ENCODE data around the gene TP73. TPM values are rescaled to one million over a fixed set of nuclear protein-coding genes. Genes with fewer than 3 reads are reported as not detected.

The TP73 gene
- total RNA-seq, 8 experiments from 2014 or later, result 0.27 to 2.0 (median 0.83) TPM

DNA sequence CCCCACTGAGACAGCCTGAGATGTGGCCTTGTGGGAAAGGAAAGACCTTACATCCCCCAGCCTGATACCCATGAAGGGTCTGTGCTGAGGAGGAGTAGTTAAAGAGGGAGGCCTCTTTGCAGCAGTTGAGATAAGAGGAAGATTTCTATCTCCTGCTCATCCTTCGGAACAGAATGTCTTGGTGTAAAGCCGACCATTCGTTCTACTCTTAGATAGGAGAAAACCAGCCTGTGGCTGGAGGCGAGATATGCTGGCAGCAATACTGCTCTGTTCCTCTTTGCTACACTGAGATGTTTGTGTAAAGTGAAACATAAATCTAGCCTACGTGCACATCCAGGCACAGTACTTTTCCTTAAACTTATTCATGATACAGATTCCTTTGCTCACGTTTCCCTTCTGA is 98.4 kb downstream of the TP73 start:
- H3K27ac ChIP-seq, result no peak overlapping the region
- ATAC-seq (replicated peaks in 6 of 8), result no peak
- WGBS, 10 experiments, result 17 to 77% (median 70%) methylated on average over 1 to 6 of the region's 6 CpGs; no CpG with 5 or more reads in 2 of the 10 experiments
- in situ Hi-C loops (cut with MboI; ENCODE audit: low pct_unique_long_range_greater_than_20kb in 2 of 9, low sequenced_read_pairs in 9 of 9, unreplicated experiment in 9 of 9), result no loop called here
- peaks cover 11 to 12% of the 10 kb centered on the region in 2 donors for H3K4me1 ChIP-seq (replicated peaks in 1 of 2)
- H3K4me3 ChIP-seq, result no peak overlapping the region

DNA sequence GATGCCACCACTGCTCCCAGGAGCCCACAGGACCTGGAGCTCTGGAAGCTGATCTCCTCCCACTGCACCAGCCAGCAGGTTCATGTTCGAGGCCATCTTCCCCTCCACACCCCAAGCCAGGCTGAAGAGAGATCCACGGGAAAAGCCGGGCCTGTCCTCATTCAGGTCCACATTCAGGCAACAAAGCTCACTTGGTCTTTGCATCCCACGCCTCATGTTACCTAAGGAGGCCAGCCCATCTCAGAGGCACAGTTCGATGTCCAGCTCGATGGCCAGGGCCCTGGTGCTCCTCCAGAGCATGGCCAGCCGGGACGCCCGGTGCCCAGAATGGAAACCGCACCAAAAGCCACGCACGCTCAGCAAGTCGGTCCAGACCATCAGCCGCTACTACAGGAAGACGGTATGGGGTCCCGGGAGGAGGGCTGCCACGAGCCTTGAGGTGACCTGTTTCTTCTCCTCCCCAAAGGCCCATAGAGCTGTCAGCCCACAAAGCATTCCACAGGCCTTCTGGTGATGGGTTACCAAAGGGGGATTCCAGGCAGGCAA is 100.2 kb downstream of the TP73 start, which contains the start of gene CCDC27:
Gene CCDC27, plus strand, starts transcription at position 51 of the 546 bp plus-strand sequence. Its CDS starts 32 bp downstream, at position 83.
- peaks cover 4% of the 10 kb centered on the region in 2 donors for H3K4me1 ChIP-seq (replicated peaks in 1 of 2)
- WGBS, 10 experiments, result 83 to 100% (median 91%) methylated on average over 1 to 13 of the region's 17 CpGs; no CpG with 5 or more reads in 4 of the 10 experiments
- no peak for ATAC-seq (replicated peaks in 6 of 8)
- in situ Hi-C loops (cut with MboI; ENCODE audit: low pct_unique_long_range_greater_than_20kb in 2 of 9, low sequenced_read_pairs in 9 of 9, unreplicated experiment in 9 of 9), result no loop called here
- no peak within 1 kb of the TSS for H3K4me3 ChIP-seq
- no peak within 1 kb of the TSS for H3K27ac ChIP-seq

DNA sequence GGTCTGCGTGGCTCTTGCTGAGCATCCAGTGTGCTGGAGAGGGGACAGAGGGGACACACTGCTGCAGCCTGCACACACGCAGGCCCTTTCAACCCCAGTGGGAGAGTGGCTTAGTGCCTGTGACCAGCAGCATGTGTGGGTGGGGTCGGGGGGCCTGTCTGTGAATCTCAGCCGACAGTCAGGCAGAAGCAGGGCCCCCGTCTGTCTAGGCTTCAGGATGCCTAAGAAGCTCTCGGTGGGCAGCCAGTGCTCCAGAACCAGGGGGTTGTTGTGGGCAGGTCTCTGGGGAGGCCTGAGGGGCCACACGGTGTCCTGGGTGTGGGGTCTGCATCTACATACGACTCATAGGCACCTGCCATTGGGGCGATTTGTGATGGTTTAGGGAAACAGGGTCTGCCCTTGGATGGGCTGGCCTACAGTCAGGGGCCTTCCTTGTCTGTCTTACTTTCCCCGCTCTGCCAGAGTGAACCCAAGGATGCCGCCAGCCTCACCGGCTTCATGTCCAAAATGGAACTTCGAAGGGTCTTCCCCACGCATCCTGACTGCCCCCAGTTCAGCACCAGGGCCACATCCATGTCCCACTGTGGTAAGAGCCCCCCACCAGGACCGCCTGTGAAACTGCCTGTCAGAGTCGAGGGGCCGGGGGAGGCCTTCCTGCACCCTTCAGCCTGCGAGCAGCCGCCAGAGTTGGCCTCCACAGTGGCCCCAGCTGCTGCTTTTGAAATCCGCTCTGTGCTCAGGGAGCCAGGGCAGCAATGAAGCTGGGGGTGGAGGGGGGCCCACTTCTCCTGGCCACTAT is 101.5 kb downstream of the TP73 start:
- Histone ChIP-seq H3K27ac (no peak overlapping the region), H3K4me1 (replicated peaks in 1 of 2) (no peaks in the 10 kb centered on the region), H3K4me3 (no peak overlapping the region)
- WGBS, 10 experiments, result 8 to 100% (median 80%) methylated on average over 1 to 17 of the region's 20 CpGs; no CpG with 5 or more reads in 3 of the 10 experiments
- in situ Hi-C loops (cut with MboI; ENCODE audit: low pct_unique_long_range_greater_than_20kb in 2 of 9, low sequenced_read_pairs in 9 of 9, unreplicated experiment in 9 of 9), result no loop called here
- no peak for ATAC-seq (replicated peaks in 6 of 8)

DNA sequence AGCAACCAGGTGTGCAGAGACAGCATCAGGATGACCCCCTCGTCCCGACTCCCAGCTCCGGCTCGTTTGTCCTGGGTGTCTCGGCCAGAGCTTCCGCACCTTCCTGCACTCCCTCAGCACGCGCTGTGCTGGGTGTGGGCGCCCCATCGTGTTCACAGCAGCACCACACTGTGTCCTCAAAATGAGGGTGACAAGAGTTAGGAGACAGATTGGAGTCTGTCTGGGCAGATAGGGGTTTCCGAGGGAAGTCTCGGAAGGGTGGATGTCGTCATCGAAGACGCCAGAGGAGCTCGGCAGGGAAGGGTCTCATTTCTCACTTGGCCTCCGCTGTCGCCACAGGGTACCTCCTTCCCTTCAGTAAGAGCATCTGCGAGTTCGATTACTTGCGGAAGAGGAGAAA is 104.1 kb downstream of the TP73 start:
- ATAC-seq (replicated peaks in 6 of 8), result no peak
- in situ Hi-C loops (cut with MboI; ENCODE audit: low pct_unique_long_range_greater_than_20kb in 2 of 9, low sequenced_read_pairs in 9 of 9, unreplicated experiment in 9 of 9), result no loop called here
- peak overlapping the region in 1 of 2 donors; percentile 26 for H3K27ac ChIP-seq
- 10 to 85% (median 79%) methylated on average over 4 to 20 of the region's 21 CpGs; no CpG with 5 or more reads in 2 of the 10 experiments for WGBS, 10 experiments
- no peaks in the 10 kb centered on the region for H3K4me1 ChIP-seq (replicated peaks in 1 of 2)
- H3K4me3 ChIP-seq, result no peak overlapping the region

DNA sequence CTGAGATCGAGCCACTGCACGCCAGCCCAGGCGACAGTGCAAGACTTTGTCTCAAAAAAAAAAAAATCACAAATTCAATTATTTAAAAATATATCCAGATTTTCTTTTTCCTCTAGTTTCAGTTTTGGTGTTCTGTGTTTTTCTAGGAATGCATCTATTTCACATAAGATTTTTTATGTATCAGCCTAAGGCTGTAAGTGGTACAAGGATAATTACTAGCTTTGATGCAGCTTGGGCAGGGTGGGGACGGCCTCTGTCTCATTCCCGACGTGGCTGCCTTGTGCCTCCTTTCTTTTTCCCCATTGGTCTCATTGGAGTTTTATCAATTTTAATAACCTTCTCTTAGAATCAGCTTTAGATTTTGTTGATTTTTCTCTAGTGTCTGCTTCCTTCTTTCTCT is 106.8 kb downstream of the TP73 start:
- H3K4me1 ChIP-seq (replicated peaks in 1 of 2), result no peaks in the 10 kb centered on the region
- H3K27ac ChIP-seq, result no peak overlapping the region
- 0 to 100% (median 82%) methylated on average over 3 to 6 of the region's 6 CpGs for WGBS, 10 experiments
- in situ Hi-C loops (cut with MboI; ENCODE audit: low pct_unique_long_range_greater_than_20kb in 2 of 9, low sequenced_read_pairs in 9 of 9, unreplicated experiment in 9 of 9), result no loop called here
- H3K4me3 ChIP-seq, result no peak overlapping the region
- peak in 2 of 8 experiments; percentile 72 to 80 for ATAC-seq (replicated peaks in 6 of 8)

DNA sequence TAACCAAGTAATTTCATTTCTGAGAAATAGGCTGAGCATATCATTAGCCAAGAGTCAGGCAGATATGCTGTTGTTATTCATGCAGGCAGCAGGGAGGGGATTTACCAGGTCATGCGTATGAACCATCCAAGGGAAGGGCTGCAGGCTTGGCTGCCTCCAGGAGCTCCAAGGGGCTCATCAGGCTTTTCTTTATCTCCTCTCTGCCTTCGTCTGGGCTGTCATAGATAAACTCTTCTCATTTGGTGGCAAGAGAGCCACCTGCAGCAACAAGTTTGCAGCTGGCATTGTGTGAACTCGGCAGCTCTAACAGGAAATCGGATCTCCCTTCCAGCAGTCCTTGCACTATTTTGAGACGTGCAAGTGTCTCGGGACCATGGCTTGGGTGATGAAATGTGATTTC is 107.5 kb downstream of the TP73 start:
- Histone ChIP-seq H3K27ac (no peak overlapping the region), H3K4me3 (no peak overlapping the region), H3K4me1 (replicated peaks in 1 of 2) (no peaks in the 10 kb centered on the region)
- WGBS, 10 experiments, result 18 to 100% (median 61%) methylated on average over 1 to 6 of the region's 6 CpGs
- in situ Hi-C loops (cut with MboI; ENCODE audit: low pct_unique_long_range_greater_than_20kb in 2 of 9, low sequenced_read_pairs in 9 of 9, unreplicated experiment in 9 of 9), result no loop called here
- ATAC-seq (replicated peaks in 6 of 8), result peak in 2 of 8 experiments; percentile 84 to 87

DNA sequence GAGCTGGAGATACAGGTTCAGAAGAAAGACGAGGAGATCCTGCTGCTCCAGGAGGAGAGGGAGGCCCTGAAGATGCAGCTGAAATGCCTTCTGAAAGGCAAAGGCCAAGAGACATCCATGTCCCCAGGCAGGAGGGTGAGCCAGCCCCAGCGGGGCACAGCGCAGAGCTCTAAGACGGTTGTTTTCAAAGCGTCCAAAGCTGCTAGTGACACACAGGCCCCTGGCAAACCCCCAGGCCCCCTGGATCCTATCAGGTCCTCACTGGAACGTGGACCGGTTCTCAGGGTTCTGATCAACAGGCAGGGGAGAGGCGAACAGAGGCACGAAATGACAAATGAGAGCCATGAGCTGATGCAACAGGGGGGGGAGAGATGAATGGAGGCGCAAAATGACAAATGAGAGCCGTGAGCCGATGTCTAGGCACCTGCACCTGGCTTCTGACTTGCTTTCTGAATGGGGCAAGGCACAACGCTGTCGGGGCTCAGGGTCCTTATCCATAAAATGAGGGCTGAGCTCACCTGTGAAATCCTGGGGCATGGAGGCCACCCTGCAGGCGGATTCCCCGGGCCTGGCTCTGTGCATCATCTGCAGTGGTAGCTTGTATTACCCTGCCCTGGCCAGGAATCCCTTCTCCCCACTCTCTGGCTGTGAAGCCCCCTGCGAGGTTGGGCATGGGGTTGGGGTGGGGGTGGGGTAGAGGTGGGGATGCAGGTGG is 109.1 kb downstream of the TP73 start:
- in situ Hi-C loops (cut with MboI; ENCODE audit: low pct_unique_long_range_greater_than_20kb in 2 of 9, low sequenced_read_pairs in 9 of 9, unreplicated experiment in 9 of 9), result no loop called here
- no peaks in the 10 kb centered on the region for H3K4me1 ChIP-seq (replicated peaks in 1 of 2)
- WGBS, 10 experiments, result 40 to 100% (median 74%) methylated on average over 1 to 13 of the region's 17 CpGs; no CpG with 5 or more reads in 1 of the 10 experiments
- no peak overlapping the region for H3K4me3 ChIP-seq
- ATAC-seq (replicated peaks in 6 of 8), result peak in 2 of 8 experiments; percentile 10 to 22
- no peak overlapping the region for H3K27ac ChIP-seq

DNA sequence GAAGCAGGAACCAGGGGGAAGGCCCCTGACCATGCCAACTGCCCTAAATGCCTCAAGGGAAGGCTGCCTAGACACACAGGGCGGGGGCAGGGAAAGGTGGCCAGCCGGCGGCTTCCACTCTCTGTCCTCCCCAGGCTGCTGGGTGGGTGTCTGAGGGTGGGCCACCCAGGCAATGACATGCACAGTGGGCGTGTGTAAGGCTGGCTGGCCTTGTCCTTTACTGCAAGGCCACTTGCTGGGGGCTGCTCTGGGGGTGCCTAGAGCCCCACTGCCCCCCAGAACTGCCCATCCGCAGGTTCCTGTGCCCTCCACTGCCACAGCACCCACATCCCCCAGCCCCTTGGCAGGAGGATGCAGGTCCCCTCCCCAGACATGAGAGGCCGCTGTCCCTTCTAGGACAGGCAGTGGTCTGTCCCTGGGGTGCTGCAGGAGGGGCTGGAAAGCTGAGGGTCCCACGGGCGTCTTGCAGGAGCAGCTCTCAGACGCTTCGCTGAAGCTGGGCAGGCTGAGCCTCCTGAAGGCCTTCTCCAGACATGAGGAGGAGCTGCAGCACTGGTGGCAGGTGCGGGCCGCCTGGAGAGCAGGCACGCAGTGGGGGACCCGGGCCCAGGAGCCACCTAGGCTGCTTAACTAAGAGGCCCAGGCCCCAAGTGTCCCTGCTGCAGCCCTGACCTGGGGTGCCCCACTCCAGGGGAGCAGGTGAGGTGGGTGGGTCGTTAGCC is 110.0 kb downstream of the TP73 start:
- in situ Hi-C loops (cut with MboI; ENCODE audit: low pct_unique_long_range_greater_than_20kb in 2 of 9, low sequenced_read_pairs in 9 of 9, unreplicated experiment in 9 of 9), result no loop called here
- WGBS, 10 experiments, result 31 to 85% (median 83%) methylated on average over 2 to 8 of the region's 15 CpGs; no CpG with 5 or more reads in 7 of the 10 experiments
- H3K4me1 ChIP-seq (replicated peaks in 1 of 2), result no peaks in the 10 kb centered on the region
- no peak overlapping the region for H3K27ac ChIP-seq
- no peak overlapping the region for H3K4me3 ChIP-seq
- ATAC-seq (replicated peaks in 6 of 8), result peak in 5 of 8 experiments; percentile 20 to 37 (median 29)

DNA sequence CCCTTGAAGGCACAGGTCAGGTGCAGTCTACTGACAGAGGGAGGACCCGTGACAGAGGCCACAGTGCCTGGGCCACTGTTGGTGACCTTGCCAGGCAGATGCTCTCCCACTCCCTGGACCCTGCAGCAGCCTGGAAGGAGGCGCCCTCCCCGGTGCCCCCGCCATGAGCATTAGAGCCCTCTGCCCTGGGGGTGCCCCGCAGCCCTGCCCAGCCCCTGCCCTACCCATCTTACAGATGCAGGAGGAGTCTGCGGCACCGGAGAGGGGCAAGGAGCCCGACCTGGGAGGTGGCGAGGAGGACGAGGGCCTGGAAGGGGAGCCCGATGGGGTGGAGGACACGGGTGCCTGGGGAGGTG is 110.5 kb downstream of the TP73 start:
- 80 to 83% methylated on average over 2 to 3 of the region's 12 CpGs; no CpG with 5 or more reads in 8 of the 10 experiments for WGBS, 10 experiments
- Histone ChIP-seq H3K27ac (no peak overlapping the region), H3K4me1 (replicated peaks in 1 of 2) (no peaks in the 10 kb centered on the region), H3K4me3 (no peak overlapping the region)
- in situ Hi-C loops (cut with MboI; ENCODE audit: low pct_unique_long_range_greater_than_20kb in 2 of 9, low sequenced_read_pairs in 9 of 9, unreplicated experiment in 9 of 9), result no loop called here
- ATAC-seq (replicated peaks in 6 of 8), result peak in 4 of 8 experiments; percentile 7 to 40 (median 18)

DNA sequence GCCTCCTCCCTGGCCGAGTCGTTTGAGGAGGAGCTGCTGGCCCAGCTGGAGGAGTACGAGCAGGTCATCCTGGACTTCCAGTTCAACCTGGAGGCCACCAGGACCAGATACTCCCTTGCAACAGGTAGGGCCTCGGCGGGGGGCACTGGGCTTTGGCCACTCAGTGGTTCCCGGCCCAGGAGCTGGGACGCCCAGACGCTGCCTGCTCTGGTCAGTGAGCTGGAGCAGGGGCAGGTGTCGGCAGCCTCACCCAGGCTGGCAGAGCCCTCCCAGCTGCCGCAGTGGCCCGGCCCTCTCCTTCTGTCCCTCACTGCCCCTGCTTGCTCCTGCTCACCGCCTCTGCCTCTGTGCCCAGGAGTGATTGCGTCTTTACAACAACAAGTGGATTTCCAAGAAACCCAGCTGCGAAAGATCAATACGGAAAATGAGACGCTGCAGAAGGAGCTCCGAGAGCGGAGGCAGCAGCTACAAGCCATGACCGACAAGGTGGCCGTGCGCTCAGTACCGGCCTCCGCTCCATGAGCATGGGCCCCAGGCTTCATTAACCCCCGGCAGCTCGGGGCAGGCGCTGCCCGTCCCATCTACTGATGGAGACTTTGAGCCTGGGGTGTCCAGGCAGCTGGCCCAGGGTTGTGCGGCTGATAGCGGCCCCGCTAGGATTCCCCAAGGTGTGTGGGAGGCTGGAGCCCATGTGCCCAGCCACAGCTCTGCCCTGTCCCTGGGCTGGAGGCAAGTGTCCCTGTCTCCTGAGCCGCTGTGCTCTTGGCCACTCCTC is 111.2 kb downstream of the TP73 start:
- no peak overlapping the region for H3K27ac ChIP-seq
- no peaks in the 10 kb centered on the region for H3K4me1 ChIP-seq (replicated peaks in 1 of 2)
- in situ Hi-C loops (cut with MboI; ENCODE audit: low pct_unique_long_range_greater_than_20kb in 2 of 9, low sequenced_read_pairs in 9 of 9, unreplicated experiment in 9 of 9), result no loop called here
- 20 to 87% (median 83%) methylated on average over 1 to 24 of the region's 31 CpGs; no CpG with 5 or more reads in 4 of the 10 experiments for WGBS, 10 experiments
- H3K4me3 ChIP-seq, result no peak overlapping the region
- peak in 4 of 8 experiments; percentile 18 to 39 (median 24) for ATAC-seq (replicated peaks in 6 of 8)

DNA sequence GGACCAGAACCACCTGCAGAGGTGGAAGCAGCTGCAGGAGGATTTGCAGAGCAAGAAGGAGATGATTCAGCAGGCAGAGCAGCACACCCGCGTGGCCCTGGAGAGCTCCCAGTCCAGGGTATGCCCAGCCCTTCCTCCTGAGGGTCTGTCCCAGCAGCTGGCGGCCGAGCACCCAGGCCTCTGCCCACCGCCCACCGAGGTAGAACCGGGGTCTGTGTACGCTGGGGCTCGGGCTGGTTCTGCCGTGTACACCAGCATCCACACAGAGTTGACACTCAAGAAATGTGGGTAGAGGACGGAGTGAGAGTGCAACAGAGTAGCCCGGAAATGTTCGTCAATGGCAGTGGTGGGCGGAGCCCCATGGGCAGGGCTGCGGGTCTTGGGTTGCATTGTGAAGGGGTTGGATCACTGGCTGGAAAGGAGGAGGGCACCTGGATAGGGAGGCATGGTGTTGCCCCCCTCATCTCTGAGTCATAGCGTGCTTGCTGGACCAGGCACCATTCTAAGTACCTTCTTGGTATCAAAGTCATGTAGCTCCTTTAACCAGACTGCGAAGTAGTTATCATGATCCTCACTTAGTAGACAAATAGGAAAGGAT is 115.1 kb downstream of the TP73 start:
- in situ Hi-C loops (cut with MboI; ENCODE audit: low pct_unique_long_range_greater_than_20kb in 2 of 9, low sequenced_read_pairs in 9 of 9, unreplicated experiment in 9 of 9), result no loop called here
- ATAC-seq (replicated peaks in 6 of 8), result no peak
- Histone ChIP-seq H3K27ac (no peak overlapping the region), H3K4me3 (no peak overlapping the region), H3K4me1 (replicated peaks in 1 of 2) (peaks cover 11 to 16% of the 10 kb centered on the region in 2 donors)
- 71 to 100% (median 88%) methylated on average over 1 to 11 of the region's 17 CpGs; no CpG with 5 or more reads in 3 of the 10 experiments for WGBS, 10 experiments
